T-helper 1 cell (primary cell): ENCODE results near the gene LARP7.
A peak's percentile ranks its signal among the peaks of the same experiment; 100 is the strongest.
"Not testable (repeated sequence)": the region's sequence is repeated elsewhere in the genome, so short reads cannot be mapped to it uniquely, and the experiment has no call there.

Experiments used
- DNase-seq, 5 donors: peaks; one replicate each; pipeline ENCODE4 v3.0.0-alpha.2; 2012 to 2020
- total RNA-seq, 4 donors: gene quantifications; one replicate each; lab custom pipeline; 2026; lab: John Stamatoyannopoulos, UW

The LARP7 gene
- 41.1 to 69.3 (median 63.5) reads per million in 4 donors for total RNA-seq

GRCh38 chr4:112636688-112637551 is at the start of gene LARP7, which contains the start of gene ZGRF1:
LARP7 (plus strand) TSS chr4:112637143; CDS start chr4:112644670, 7,527 bp downstream.
ZGRF1 (minus strand) TSS chr4:112636909; CDS start chr4:112633176, 3,733 bp downstream.
- peak; percentile 96 to 99 (median 98) for DNase-seq

GRCh38 chr4:112589206-112589605 is 47.7 kb upstream of the LARP7 start:
- no peak for DNase-seq

- DNase-seq, result no peak
These were observed 45.4 kb upstream of the LARP7 start for GRCh38 chr4:112591593-112591992.

- DNase-seq, result no peak
These were observed 44.2 kb upstream of the LARP7 start for GRCh38 chr4:112592717-112593116.

GRCh38 chr4:112593438-112594133 is 43.4 kb upstream of the LARP7 start:
- DNase-seq, result no peak

- DNase-seq, result no peak
These were observed 42.0 kb upstream of the LARP7 start for GRCh38 chr4:112594993-112595392.

- DNase-seq, result peak in 4 of 5 donors; percentile 2 to 40 (median 16)
These were observed 32.4 kb upstream of the LARP7 start for GRCh38 chr4:112604589-112604988.

GRCh38 chr4:112612814-112613213 is 24.1 kb upstream of the LARP7 start:
- not testable (repeated sequence) for DNase-seq

GRCh38 chr4:112616984-112617383 is 20.0 kb upstream of the LARP7 start:
- no peak for DNase-seq

- DNase-seq, result no peak
These were observed 10.7 kb upstream of the LARP7 start for GRCh38 chr4:112626228-112626627.

GRCh38 chr4:112633477-112634235 is 3.3 kb upstream of the LARP7 start:
- DNase-seq, result peak in 1 of 5 donors; percentile 30

GRCh38 chr4:112637552-112637866 is 566 bp downstream of the LARP7 start:
- no peak for DNase-seq

- DNase-seq, result no peak
These were observed 5.6 kb downstream of the LARP7 start for GRCh38 chr4:112642526-112642925.

GRCh38 chr4:112644595-112645535 is 7.9 kb downstream of the LARP7 start:
- not testable (repeated sequence) for DNase-seq

GRCh38 chr4:112645541-112646329 is 8.8 kb downstream of the LARP7 start:
- no peak for DNase-seq

GRCh38 chr4:112646632-112647537 is 9.9 kb downstream of the LARP7 start:
- DNase-seq, result no peak

GRCh38 chr4:112647785-112648184 is 10.8 kb downstream of the LARP7 start:
- DNase-seq, result no peak

- DNase-seq, result no peak
These were observed 11.5 kb downstream of the LARP7 start for GRCh38 chr4:112648263-112649054.

- no peak for DNase-seq
These were observed 12.1 kb downstream of the LARP7 start for GRCh38 chr4:112649055-112649408.
